ENCODE results near the gene OR6Y1. TPM values are rescaled to one million over a fixed set of nuclear protein-coding genes. Genes with fewer than 3 reads are reported as not detected.

OR6Y1 gene
- total RNA-seq, 1 donor from 2014 or later = not detected

DNA sequence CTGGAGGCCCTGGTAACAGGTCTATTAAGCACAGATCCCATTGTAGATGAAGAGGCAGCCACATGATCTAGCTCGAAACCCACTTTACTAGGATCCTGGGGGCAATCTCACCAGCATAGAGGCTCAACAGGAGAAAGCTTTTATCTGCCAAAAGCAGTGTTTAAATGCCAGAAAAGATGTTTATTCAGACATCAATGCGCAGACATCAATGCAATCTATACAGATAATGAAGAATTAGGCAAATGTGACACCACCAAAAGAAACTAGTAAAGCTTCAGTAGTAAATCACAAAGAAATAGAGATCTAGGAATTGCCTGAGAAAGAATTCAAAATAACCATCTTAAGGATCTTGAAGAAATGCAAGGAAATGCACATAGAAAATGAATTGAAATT, 32.5 kb downstream of the OR6Y1 start:
- no peaks in the 10 kb centered on the region for H3F3A ChIP-seq (ENCODE audit: low read depth)
- no peaks in the 10 kb centered on the region for H3K27me3 ChIP-seq
- no peak overlapping the region for H3K4me2 ChIP-seq
- H3K27ac Mint-ChIP-seq = no peak overlapping the region
- H3K9ac ChIP-seq = no peak overlapping the region
- H3K36me3 ChIP-seq = no peaks in the 10 kb centered on the region
- H3K27ac ChIP-seq = no peak overlapping the region
- no peaks in the 10 kb centered on the region for H3K79me2 ChIP-seq (ENCODE audit: low read depth)
- peaks cover 5% of the 10 kb centered on the region for H3K27me3 Mint-ChIP-seq (ENCODE audit: insufficient read depth, low read depth)
- H3K9me3 Mint-ChIP-seq = no peaks in the 10 kb centered on the region
- no peak for TF ChIP-seq EZH2 (IDR thresholded peaks at IDR 0.05)
- TF ChIP-seq EZH2phosphoT487 (IDR thresholded peaks at IDR 0.05) = no peak
- TF ChIP-seq, protein P1, sequence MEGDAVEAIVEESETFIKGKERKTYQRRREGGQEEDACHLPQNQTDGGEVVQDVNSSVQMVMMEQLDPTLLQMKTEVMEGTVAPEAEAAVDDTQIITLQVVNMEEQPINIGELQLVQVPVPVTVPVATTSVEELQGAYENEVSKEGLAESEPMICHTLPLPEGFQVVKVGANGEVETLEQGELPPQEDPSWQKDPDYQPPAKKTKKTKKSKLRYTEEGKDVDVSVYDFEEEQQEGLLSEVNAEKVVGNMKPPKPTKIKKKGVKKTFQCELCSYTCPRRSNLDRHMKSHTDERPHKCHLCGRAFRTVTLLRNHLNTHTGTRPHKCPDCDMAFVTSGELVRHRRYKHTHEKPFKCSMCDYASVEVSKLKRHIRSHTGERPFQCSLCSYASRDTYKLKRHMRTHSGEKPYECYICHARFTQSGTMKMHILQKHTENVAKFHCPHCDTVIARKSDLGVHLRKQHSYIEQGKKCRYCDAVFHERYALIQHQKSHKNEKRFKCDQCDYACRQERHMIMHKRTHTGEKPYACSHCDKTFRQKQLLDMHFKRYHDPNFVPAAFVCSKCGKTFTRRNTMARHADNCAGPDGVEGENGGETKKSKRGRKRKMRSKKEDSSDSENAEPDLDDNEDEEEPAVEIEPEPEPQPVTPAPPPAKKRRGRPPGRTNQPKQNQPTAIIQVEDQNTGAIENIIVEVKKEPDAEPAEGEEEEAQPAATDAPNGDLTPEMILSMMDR (IDR thresholded peaks at IDR 0.05) = no peak
- no peak overlapping the region for H3K4me3 Mint-ChIP-seq
- H3K36me3 Mint-ChIP-seq = no peaks in the 10 kb centered on the region
- H3K4me3 ChIP-seq = no peak overlapping the region
- no peak for DNase-seq (ENCODE audit: low spot score)
- H3K9me3 ChIP-seq (ENCODE audit: low read depth) = no peaks in the 10 kb centered on the region
- no peaks in the 10 kb centered on the region for H3K4me1 ChIP-seq
- no peak overlapping the region for H2AFZ ChIP-seq (replicated peaks)
- no peaks in the 10 kb centered on the region for H4K20me1 ChIP-seq (ENCODE audit: low read depth)
- H3K4me1 Mint-ChIP-seq = no peaks in the 10 kb centered on the region

DNA sequence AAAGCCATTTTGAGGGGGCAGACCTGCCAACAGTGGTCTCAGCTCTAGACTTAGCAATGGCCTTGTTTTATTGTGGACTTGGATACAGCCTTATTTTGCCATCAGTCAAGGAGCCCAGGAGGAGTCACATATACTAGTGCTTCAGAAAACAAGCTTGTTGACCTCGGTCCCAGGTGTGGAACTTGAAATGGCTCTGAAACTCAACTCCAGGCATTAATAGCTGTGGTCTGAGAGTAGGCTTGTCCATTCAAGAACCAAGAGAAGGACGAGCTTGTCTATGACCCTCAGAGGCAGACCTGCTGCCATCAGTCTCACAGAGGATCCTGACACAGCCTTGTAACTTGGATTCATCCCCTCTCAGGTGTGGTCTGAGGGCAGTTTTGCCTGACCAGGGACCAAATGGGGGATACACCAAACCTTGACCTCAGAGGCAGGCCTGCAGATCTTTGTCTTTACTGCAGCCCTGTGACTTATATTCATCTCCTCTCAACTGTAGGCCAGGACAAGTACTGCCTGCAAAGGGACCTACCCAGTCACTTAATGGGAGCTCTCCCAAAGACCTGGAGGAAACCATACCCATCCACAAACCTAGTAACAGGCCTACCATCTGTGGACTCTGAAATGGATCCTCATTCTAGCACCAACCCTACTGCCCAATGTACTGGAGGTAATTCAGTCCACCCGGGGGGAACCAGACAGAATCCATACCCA, 33.1 kb downstream of the OR6Y1 start:
- H3K9me3 Mint-ChIP-seq = no peaks in the 10 kb centered on the region
- no peak overlapping the region for H2AFZ ChIP-seq (replicated peaks)
- H3K79me2 ChIP-seq (ENCODE audit: low read depth) = no peaks in the 10 kb centered on the region
- H4K20me1 ChIP-seq (ENCODE audit: low read depth) = no peaks in the 10 kb centered on the region
- H3K27ac Mint-ChIP-seq = no peak overlapping the region
- TF ChIP-seq EZH2phosphoT487 (IDR thresholded peaks at IDR 0.05) (no peak), EZH2 (IDR thresholded peaks at IDR 0.05) (no peak)
- TF ChIP-seq, protein P1 (IDR thresholded peaks at IDR 0.05) = no peak
- H3K4me1 Mint-ChIP-seq = no peaks in the 10 kb centered on the region
- no peak overlapping the region for H3K9ac ChIP-seq
- H3K27me3 ChIP-seq = no peaks in the 10 kb centered on the region
- H3K4me3 ChIP-seq = no peak overlapping the region
- no peak overlapping the region for H3K27ac ChIP-seq
- no peaks in the 10 kb centered on the region for H3K36me3 ChIP-seq
- no peak overlapping the region for H3K4me2 ChIP-seq
- H3K27me3 Mint-ChIP-seq (ENCODE audit: insufficient read depth, low read depth) = peaks cover 5% of the 10 kb centered on the region
- no peaks in the 10 kb centered on the region for H3F3A ChIP-seq (ENCODE audit: low read depth)
- no peak for DNase-seq (ENCODE audit: low spot score)
- H3K36me3 Mint-ChIP-seq = no peaks in the 10 kb centered on the region
- no peak overlapping the region for H3K4me3 Mint-ChIP-seq
- no peaks in the 10 kb centered on the region for H3K9me3 ChIP-seq (ENCODE audit: low read depth)
- H3K4me1 ChIP-seq = no peaks in the 10 kb centered on the region

DNA sequence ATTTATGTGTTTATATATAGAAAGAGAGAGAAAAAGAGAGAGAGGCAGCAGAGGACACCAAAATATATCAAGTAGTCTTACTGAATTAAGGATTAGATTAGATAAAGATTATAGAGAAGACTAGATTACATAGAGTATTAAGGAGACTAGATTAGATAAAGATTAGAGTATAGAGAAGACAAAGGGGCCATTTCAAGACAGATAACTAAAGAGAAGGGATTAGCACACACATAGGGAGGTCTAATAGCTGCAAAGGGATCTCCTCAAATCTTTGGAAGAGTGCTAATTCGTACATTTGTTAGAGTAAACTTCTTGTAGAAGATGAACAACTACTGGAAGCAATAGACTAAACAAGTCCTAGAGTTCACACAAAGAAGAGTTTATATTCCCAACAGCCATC, 34.2 kb downstream of the OR6Y1 start:
- H3K27me3 ChIP-seq = no peaks in the 10 kb centered on the region
- TF ChIP-seq, protein P1 (IDR thresholded peaks at IDR 0.05) = no peak
- no peak for TF ChIP-seq EZH2 (IDR thresholded peaks at IDR 0.05)
- TF ChIP-seq EZH2phosphoT487 (IDR thresholded peaks at IDR 0.05) = no peak

More for the DNA sequence above, 34.2 kb downstream of the OR6Y1 start:
- Histone ChIP-seq H3K36me3 (no peaks in the 10 kb centered on the region), H3K79me2 (ENCODE audit: low read depth) (no peaks in the 10 kb centered on the region), H3K9me3 (ENCODE audit: low read depth) (no peaks in the 10 kb centered on the region), H3K4me1 (no peaks in the 10 kb centered on the region), H3K9ac (no peak overlapping the region), H3K27ac (no peak overlapping the region), H2AFZ (replicated peaks) (no peak overlapping the region), H3K4me3 (no peak overlapping the region), H3F3A (ENCODE audit: low read depth) (no peaks in the 10 kb centered on the region), H4K20me1 (ENCODE audit: low read depth) (no peaks in the 10 kb centered on the region), H3K4me2 (no peak overlapping the region)
- Mint-ChIP-seq H3K27ac (no peak overlapping the region), H3K27me3 (ENCODE audit: insufficient read depth, low read depth) (peaks cover 5% of the 10 kb centered on the region), H3K9me3 (no peaks in the 10 kb centered on the region), H3K4me3 (no peak overlapping the region), H3K36me3 (no peaks in the 10 kb centered on the region), H3K4me1 (no peaks in the 10 kb centered on the region)
- DNase-seq (ENCODE audit: low spot score) = peak; percentile 6
